IMR-90 (cell line): ENCODE data around the gene SYNPO. TPM values are rescaled to one million over a fixed set of nuclear protein-coding genes. Genes with fewer than 3 reads are reported as not detected.

Experiments used
- ATAC-seq: fragments of 200-7000 bp; cut with Tn5 transposase; 2 replicates; pipeline ENCODE4 v1.9.1; 2020; ENCODE audit warnings: low read depth, mild to moderate bottlenecking, moderate library complexity
- BruUV-seq: library from RNA; stranded (reverse); fragments of 400-500 nt; replicated peaks from 2 replicates; lab custom pipeline; 2021; lab: Mats Ljungman, UMichigan
- CTCF ChIA-PET: fragments of 300-600 bp; formaldehyde crosslinking; extraction: SDS; loops from one replicate; lab custom pipeline; 2021; ENCODE audit warnings: antibody characterized with exemption; lab: Yijun Ruan, JAX
- POLR2A ChIA-PET: fragments of 300-600 bp; sonication (Branson Sonifier 250); formaldehyde crosslinking; loops from one replicate; lab custom pipeline; 2022; ENCODE audit warnings: antibody characterized with exemption; ENCODE audit not compliant: unreplicated experiment; lab: Charles Lee
- DNase-seq: peaks from one replicate; pipeline ENCODE4 v3.0.0; 2013
- H2AFZ ChIP-seq: replicated peaks from 2 replicates; pipeline ENCODE3; 2013; ENCODE audit warnings: low read length, mild to moderate bottlenecking; ENCODE audit not compliant: poor library complexity
- H2AK5ac ChIP-seq: 2 replicates; pipeline ENCODE4 v1.6.1; 2013; ENCODE audit warnings: low read depth, low read length, inconsistent platforms
- H2AK9ac ChIP-seq: replicated peaks from 2 replicates; pipeline ENCODE3; 2013; ENCODE audit warnings: mild to moderate bottlenecking, low read depth, low read length, moderate library complexity; ENCODE audit not compliant: poor library complexity
- H2BK120ac ChIP-seq: 2 replicates; pipeline ENCODE4 v1.6.1; 2013; ENCODE audit warnings: low read depth, low read length, inconsistent platforms
- H2BK15ac ChIP-seq: 3 replicates; pipeline ENCODE4 v1.6.1; 2013; ENCODE audit warnings: low read depth, low read length, inconsistent platforms
- H2BK20ac ChIP-seq: 2 replicates; pipeline ENCODE4 v1.6.1; 2013; ENCODE audit warnings: low read depth, mild to moderate bottlenecking, inconsistent platforms, low read length, moderate library complexity
- H2BK5ac ChIP-seq: 2 replicates; pipeline ENCODE4 v1.6.1; 2013; ENCODE audit warnings: mild to moderate bottlenecking, low read depth, low read length, inconsistent platforms; ENCODE audit not compliant: poor library complexity, severe bottlenecking
- H3K14ac ChIP-seq: replicated peaks from 2 replicates; pipeline ENCODE4 v1.6.1; 2013; ENCODE audit warnings: low read depth, low read length, inconsistent platforms
- H3K18ac ChIP-seq: 2 replicates; pipeline ENCODE4 v1.6.1; 2013; ENCODE audit warnings: low read depth, low read length, control low read depth
- H3K23ac ChIP-seq: 2 replicates; pipeline ENCODE4 v1.6.1; 2013; ENCODE audit warnings: low read depth, low read length, inconsistent platforms
- H3K27ac ChIP-seq: 2 replicates; pipeline ENCODE4 v1.5.1; 2013; ENCODE audit warnings: mild to moderate bottlenecking, control low read depth, low read length; ENCODE audit not compliant: insufficient read depth
- H3K27me3 ChIP-seq: 2 replicates; pipeline ENCODE4 v1.6.1; 2013; ENCODE audit warnings: low read length; ENCODE audit not compliant: control insufficient read depth, insufficient read depth
- H3K36me3 ChIP-seq: 2 replicates; pipeline ENCODE4 v1.6.1; 2013; ENCODE audit warnings: low read length, mixed read lengths; ENCODE audit not compliant: control insufficient read depth, insufficient read depth
- H3K4ac ChIP-seq: 2 replicates; pipeline ENCODE4 v1.6.1; 2013; ENCODE audit warnings: low read depth, low read length, inconsistent platforms
- H3K4me1 ChIP-seq: 2 replicates; pipeline ENCODE4 v1.6.1; 2013; ENCODE audit warnings: low read length, mixed read lengths; ENCODE audit not compliant: control insufficient read depth, insufficient read depth
- H3K4me2 ChIP-seq: 2 replicates; pipeline ENCODE4 v1.6.1; 2013; ENCODE audit warnings: low read depth, mild to moderate bottlenecking, control low read depth, low read length, moderate library complexity
- H3K4me3 ChIP-seq: 2 replicates; pipeline ENCODE4 v1.5.1; 2013; ENCODE audit warnings: low read depth, mild to moderate bottlenecking, control low read depth, low read length, moderate library complexity; ENCODE audit not compliant: insufficient read depth
- H3K56ac ChIP-seq: 2 replicates; pipeline ENCODE4 v1.6.1; 2013; ENCODE audit warnings: low read length, inconsistent platforms; ENCODE audit not compliant: insufficient read depth; ENCODE audit errors: extremely low read depth
- H3K79me1 ChIP-seq, 2 experiments: 2 replicates each; pipeline ENCODE4 v1.6.1; 2013; ENCODE audit warnings: low read length in 2 of 2, inconsistent platforms in 1 of 2, low read depth in 1 of 2
- H3K9ac ChIP-seq: 2 replicates; pipeline ENCODE4 v1.6.1; 2013; ENCODE audit warnings: low read depth, low read length, control low read depth
- H3K9me1 ChIP-seq: 2 replicates; pipeline ENCODE4 v1.6.1; 2013; ENCODE audit warnings: low read length, inconsistent platforms; ENCODE audit not compliant: insufficient read depth
- H3K9me3 ChIP-seq: 2 replicates; pipeline ENCODE4 v1.6.1; 2013; ENCODE audit warnings: low read length; ENCODE audit not compliant: control insufficient read depth, insufficient read depth
- H4K20me1 ChIP-seq: 2 replicates; pipeline ENCODE4 v1.6.1; 2013; ENCODE audit warnings: low read length, inconsistent platforms; ENCODE audit not compliant: insufficient read depth
- H4K5ac ChIP-seq: 2 replicates; pipeline ENCODE4 v1.6.1; 2013; ENCODE audit warnings: mild to moderate bottlenecking, low read depth, low read length, control low read depth
- H4K8ac ChIP-seq, 2 experiments: 2 replicates each; pipeline ENCODE4 v1.6.1; 2013; ENCODE audit warnings: low read depth in 2 of 2, low read length in 2 of 2, control low read depth in 1 of 2, inconsistent platforms in 1 of 2
- H4K91ac ChIP-seq: 2 replicates; pipeline ENCODE4 v1.6.1; 2013; ENCODE audit warnings: low read depth, low read length, inconsistent platforms; ENCODE audit not compliant: insufficient read depth
- CEBPB ChIP-seq: IDR thresholded peaks from 2 replicates; pipeline ENCODE4 v1.6.1; 2012; ENCODE audit warnings: low read depth, low read length, improper control_type of control experiment
- CHD1 ChIP-seq: IDR thresholded peaks from 2 replicates; pipeline ENCODE4 v1.6.1; 2012; ENCODE audit warnings: low read depth, low read length, improper control_type of control experiment
- FOS ChIP-seq: fragments of 150-350 bp; IDR thresholded peaks from 2 replicates; pipeline ENCODE4 v1.6.1; 2016; ENCODE audit warnings: low read depth, low read length
- MAZ ChIP-seq: IDR thresholded peaks from 2 replicates; pipeline ENCODE4 v1.6.1; 2012; ENCODE audit warnings: low read depth, mild to moderate bottlenecking, low read length, improper control_type of control experiment, moderate library complexity, borderline replicate concordance
- MXI1 ChIP-seq: IDR thresholded peaks from 2 replicates; pipeline ENCODE4 v1.6.1; 2012; ENCODE audit warnings: low read depth, mild to moderate bottlenecking, low read length, moderate library complexity, borderline replicate concordance
- NFE2L2 ChIP-seq: fragments of 150-350 bp; IDR thresholded peaks from 2 replicates; pipeline ENCODE4 v1.6.1; 2016; ENCODE audit warnings: low read depth, mild to moderate bottlenecking, low read length
- POLR2A ChIP-seq: IDR thresholded peaks from 2 replicates; pipeline ENCODE4 v1.6.1; 2012; ENCODE audit warnings: mild to moderate bottlenecking, low read depth, low read length
- RAD21 ChIP-seq: IDR thresholded peaks from 2 replicates; pipeline ENCODE4 v1.6.1; 2012; ENCODE audit warnings: low read length, improper control_type of control experiment
- RFX5 ChIP-seq: IDR thresholded peaks from 2 replicates; pipeline ENCODE4 v1.8.0; 2012; ENCODE audit warnings: low read depth, mild to moderate bottlenecking, low read length, moderate library complexity
- SMC3 ChIP-seq: fragments of 150-350 bp; IDR thresholded peaks from 2 replicates; pipeline ENCODE4 v1.6.1; 2016; ENCODE audit warnings: low read depth, mild to moderate bottlenecking, antibody characterized with exemption, low read length, moderate library complexity
- WGBS, 2 experiments: methylation state at CpG; one replicate each; pipeline versions ENCODE4 v1.1.5 to v1.1.7; 2013; ENCODE audit warnings: missing lambda C conversion rate in 2 of 2; ENCODE audit not compliant: insufficient read length in 1 of 2; ENCODE audit errors: extremely low coverage in 2 of 2; 5-methylcytosine and 5-hydroxymethylcytosine counted together
- dilution Hi-C: fragments of 300-500 bp; cut with HindIII; formaldehyde crosslinking; loops from one replicate; pipeline ENCODE4 v1.14.3; 2018; ENCODE audit warnings: low sequenced_read_pairs; ENCODE audit not compliant: unreplicated experiment
- in situ Hi-C: fragments of 300-500 bp; cut with MboI; formaldehyde crosslinking; loops from 3 replicates; pipeline ENCODE4 v1.14.3; 2019; ENCODE audit warnings: low sequenced_read_pairs, inconsistent platforms, mixed read lengths
- intact Hi-C: fragments of 100-400 bp; cut with micrococcal nuclease; formaldehyde crosslinking; loops from 2 replicates; pipeline ENCODE4 v1.10.0; 2022
- polyA plus RNA-seq, 3 experiments: library from polyadenylated mRNA; depleted of rRNA; stranded (reverse); fragments of >200 nt; gene quantifications; 2 replicates each; pipeline ENCODE4 v1.2.3, GENCODE V29; 2012; ENCODE audit warnings: low replicate concordance in 1 of 3
- total RNA-seq: library from RNA; depleted of rRNA; stranded (reverse); fragments of >200 nt; gene quantifications from 2 replicates; pipeline ENCODE4 v1.2.3, GENCODE V29; 2012
- TF ChIP-seq, protein P1 (sequence below): fragments of 150-350 bp; IDR thresholded peaks from 2 replicates; pipeline ENCODE4 v1.6.1; 2016; ENCODE audit warnings: low read depth, mild to moderate bottlenecking, low read length, moderate library complexity, borderline replicate concordance
- TF ChIP-seq, protein P2 (sequence below): conservative IDR thresholded peaks from 2 replicates; pipeline ENCODE4 v1.5.1; 2012; ENCODE audit warnings: mild to moderate bottlenecking, low read depth, low read length, improper control_type of control experiment

The SYNPO gene
- total and polyA plus RNA-seq, 2 of the 4 experiments (the other 2 are of a cell fraction), result 3.0 to 24.8 TPM

DNA sequence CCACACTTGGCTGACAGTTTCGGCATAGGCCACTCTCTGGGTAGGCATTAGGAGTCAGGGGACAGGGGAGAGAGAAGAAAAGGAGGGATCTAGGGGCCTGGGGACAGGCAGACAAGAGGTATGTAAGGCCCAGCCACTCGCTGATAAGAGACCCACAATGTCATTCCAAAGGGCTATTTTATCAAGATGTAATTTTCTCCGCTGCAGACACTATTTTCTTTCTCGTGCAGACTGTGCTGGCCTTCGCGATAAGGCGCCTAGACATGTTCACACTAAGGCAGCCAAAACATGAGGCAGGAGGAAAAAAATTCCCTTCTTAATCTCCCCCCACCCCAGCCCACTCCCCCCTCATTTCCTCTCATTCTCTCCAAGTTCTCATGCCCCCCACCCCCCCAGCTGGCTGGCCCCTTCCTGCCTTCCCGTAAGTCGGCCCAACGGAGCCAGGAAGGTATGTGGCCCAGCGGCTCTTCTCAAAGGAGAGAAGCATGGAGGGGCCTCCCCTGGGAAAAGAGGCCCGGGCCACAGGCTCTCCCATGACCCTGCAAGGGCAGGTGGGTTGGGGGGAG lies 44.9 kb upstream of the SYNPO start:
- in situ Hi-C loops (no loop called here), intact Hi-C loops (no loop called here), dilution Hi-C loops (no loop called here)
- Histone ChIP-seq H4K5ac (no peak overlapping the region), H2BK20ac (no peak overlapping the region), H3K9me3 (no peaks in the 10 kb centered on the region), H3K23ac (no peak overlapping the region), H3K27me3 (peaks cover 3% of the 10 kb centered on the region; the same call in 1 of the 2 replicates), H2BK5ac (no peak overlapping the region), H3K9ac (no peak overlapping the region), H3K9me1 (no peaks in the 10 kb centered on the region), H3K14ac (no peak overlapping the region; the same call in 1 of the 2 replicates), H3K4me3 (no peak overlapping the region), H2BK120ac (no peak overlapping the region), H2AFZ (no peak overlapping the region), H3K36me3 (no peaks in the 10 kb centered on the region), H4K91ac (no peak overlapping the region), H3K4me1 (peaks cover 9% of the 10 kb centered on the region), H2BK15ac (no peak overlapping the region), H3K79me1 (no peaks in the 10 kb centered on the region), H4K8ac (no peak overlapping the region), H3K18ac (no peak overlapping the region), H4K20me1 (no peaks in the 10 kb centered on the region), H3K4me2 (no peak overlapping the region), H2AK9ac (no peak overlapping the region), H3K27ac (no peak overlapping the region), H3K4ac (no peak overlapping the region), H2AK5ac (no peak overlapping the region), H3K56ac (no peak overlapping the region)
- no peak for DNase-seq
- ChIA-PET CTCF (no interaction called here), POLR2A (interaction anchor here (0.6 kb wide), 1 partner anchor 47 kb away, joined by 4 read pairs; no protein-coding TSS in a partner anchor)
- BruUV-seq, result no TSS peak
- TF ChIP-seq, protein P1, sequence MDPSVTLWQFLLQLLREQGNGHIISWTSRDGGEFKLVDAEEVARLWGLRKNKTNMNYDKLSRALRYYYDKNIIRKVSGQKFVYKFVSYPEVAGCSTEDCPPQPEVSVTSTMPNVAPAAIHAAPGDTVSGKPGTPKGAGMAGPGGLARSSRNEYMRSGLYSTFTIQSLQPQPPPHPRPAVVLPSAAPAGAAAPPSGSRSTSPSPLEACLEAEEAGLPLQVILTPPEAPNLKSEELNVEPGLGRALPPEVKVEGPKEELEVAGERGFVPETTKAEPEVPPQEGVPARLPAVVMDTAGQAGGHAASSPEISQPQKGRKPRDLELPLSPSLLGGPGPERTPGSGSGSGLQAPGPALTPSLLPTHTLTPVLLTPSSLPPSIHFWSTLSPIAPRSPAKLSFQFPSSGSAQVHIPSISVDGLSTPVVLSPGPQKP, result no peak
- TF ChIP-seq NFE2L2 (no peak), FOS (no peak), SMC3 (no peak), MAZ (no peak), RFX5 (no peak), MXI1 (no peak), RAD21 (no peak), CEBPB (no peak), POLR2A (no peak), CHD1 (no peak)
- TF ChIP-seq, protein P2, sequence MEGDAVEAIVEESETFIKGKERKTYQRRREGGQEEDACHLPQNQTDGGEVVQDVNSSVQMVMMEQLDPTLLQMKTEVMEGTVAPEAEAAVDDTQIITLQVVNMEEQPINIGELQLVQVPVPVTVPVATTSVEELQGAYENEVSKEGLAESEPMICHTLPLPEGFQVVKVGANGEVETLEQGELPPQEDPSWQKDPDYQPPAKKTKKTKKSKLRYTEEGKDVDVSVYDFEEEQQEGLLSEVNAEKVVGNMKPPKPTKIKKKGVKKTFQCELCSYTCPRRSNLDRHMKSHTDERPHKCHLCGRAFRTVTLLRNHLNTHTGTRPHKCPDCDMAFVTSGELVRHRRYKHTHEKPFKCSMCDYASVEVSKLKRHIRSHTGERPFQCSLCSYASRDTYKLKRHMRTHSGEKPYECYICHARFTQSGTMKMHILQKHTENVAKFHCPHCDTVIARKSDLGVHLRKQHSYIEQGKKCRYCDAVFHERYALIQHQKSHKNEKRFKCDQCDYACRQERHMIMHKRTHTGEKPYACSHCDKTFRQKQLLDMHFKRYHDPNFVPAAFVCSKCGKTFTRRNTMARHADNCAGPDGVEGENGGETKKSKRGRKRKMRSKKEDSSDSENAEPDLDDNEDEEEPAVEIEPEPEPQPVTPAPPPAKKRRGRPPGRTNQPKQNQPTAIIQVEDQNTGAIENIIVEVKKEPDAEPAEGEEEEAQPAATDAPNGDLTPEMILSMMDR, result no peak
- 55% methylated on average over 4 of the region's 12 CpGs; no CpG with 5 or more reads in 1 of the 2 experiments for WGBS, 2 experiments
- ATAC-seq, result no peak
